ENCODE results near the gene DTYMK. TPM values are rescaled to one million over a fixed set of nuclear protein-coding genes. Genes with fewer than 3 reads are reported as not detected.

The DTYMK gene
- total RNA-seq, 1 donor from 2014 or later = 35.0 TPM

- H3K9me3 Mint-ChIP-seq = no peaks in the 10 kb centered on the region
- no peak overlapping the region for H3K4me3 Mint-ChIP-seq
- peaks cover 12% of the 10 kb centered on the region for H3K36me3 Mint-ChIP-seq
- H3K27ac Mint-ChIP-seq = no peak overlapping the region
- H3K4me1 Mint-ChIP-seq = peaks cover 11% of the 10 kb centered on the region
- no peak for TF ChIP-seq CTCF (IDR thresholded peaks at IDR 0.05; ENCODE audit: unreplicated experiment)
- no peak for DNase-seq (ENCODE audit: low spot score in 2 of 2, unreplicated experiment in 2 of 2)
- H3K27me3 Mint-ChIP-seq (ENCODE audit: low read depth) = no peaks in the 10 kb centered on the region
These were observed 45.0 kb downstream of the DTYMK start for GRCh38 chr2:241641631-241642030.

- Mint-ChIP-seq H3K36me3 (peaks cover 12% of the 10 kb centered on the region), H3K27me3 (ENCODE audit: low read depth) (no peaks in the 10 kb centered on the region), H3K27ac (peak overlapping the region; percentile 1), H3K4me1 (peaks cover 17% of the 10 kb centered on the region), H3K4me3 (no peak overlapping the region), H3K9me3 (no peaks in the 10 kb centered on the region)
- TF ChIP-seq CTCF (IDR thresholded peaks at IDR 0.05; ENCODE audit: unreplicated experiment) = no peak
- no peak for DNase-seq (ENCODE audit: low spot score in 2 of 2, unreplicated experiment in 2 of 2)
These were observed 46.3 kb downstream of the DTYMK start for GRCh38 chr2:241640165-241640795.

DNA sequence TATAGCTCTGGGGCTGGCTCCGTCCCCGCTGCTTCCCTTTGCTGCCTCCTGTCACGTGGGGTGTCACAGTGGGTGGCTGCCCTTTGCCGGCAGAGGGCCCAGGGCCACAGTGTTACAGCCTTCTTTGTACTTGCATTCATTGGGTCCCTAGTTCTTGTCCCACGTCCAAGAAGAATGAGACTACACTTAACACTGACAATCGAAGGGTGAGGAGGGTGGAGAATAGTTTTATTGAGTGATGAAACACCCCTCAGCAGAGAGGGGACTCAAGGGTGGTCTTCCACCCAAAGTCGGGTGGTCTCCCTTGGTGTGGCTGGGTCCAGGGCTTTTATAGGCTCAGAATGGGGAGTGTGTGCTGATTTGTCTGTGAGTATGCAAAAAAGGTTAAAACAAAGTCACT lies 47.2 kb downstream of the DTYMK start:
- Mint-ChIP-seq H3K9me3 (no peaks in the 10 kb centered on the region), H3K36me3 (peaks cover 10% of the 10 kb centered on the region), H3K27me3 (ENCODE audit: low read depth) (no peaks in the 10 kb centered on the region), H3K4me1 (peaks cover 23% of the 10 kb centered on the region), H3K4me3 (no peak overlapping the region), H3K27ac (no peak overlapping the region)
- DNase-seq (ENCODE audit: low spot score in 2 of 2, unreplicated experiment in 2 of 2) = no peak
- no peak for TF ChIP-seq CTCF (IDR thresholded peaks at IDR 0.05; ENCODE audit: unreplicated experiment)

DNA sequence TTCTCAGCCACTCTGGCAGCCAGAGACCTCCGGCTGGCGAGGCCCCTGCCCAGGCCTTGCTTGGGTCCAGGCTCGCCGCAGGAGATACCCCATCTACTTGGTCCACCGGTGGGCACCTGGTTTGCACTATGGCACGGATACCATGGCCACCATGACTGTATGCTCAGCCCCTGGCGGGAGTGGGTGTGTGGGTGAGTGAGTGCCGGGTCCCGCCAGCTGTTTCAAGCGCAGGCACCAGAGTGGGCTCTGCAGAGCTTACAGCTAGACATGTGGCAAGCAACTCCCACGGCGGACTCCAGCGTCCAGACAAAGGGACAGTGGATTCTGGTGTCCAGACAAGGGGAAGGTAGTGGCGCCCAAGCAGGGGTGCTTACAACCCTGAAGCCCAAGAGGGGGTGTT lies 47.7 kb downstream of the DTYMK start:
- Mint-ChIP-seq H3K4me1 (peaks cover 23% of the 10 kb centered on the region), H3K27me3 (ENCODE audit: low read depth) (no peaks in the 10 kb centered on the region), H3K9me3 (no peaks in the 10 kb centered on the region), H3K27ac (peak overlapping the region; percentile 96), H3K36me3 (peaks cover 12% of the 10 kb centered on the region), H3K4me3 (peak overlapping the region; percentile 91)
- no peak for TF ChIP-seq CTCF (IDR thresholded peaks at IDR 0.05; ENCODE audit: unreplicated experiment)
- DNase-seq (ENCODE audit: low spot score in 2 of 2, unreplicated experiment in 2 of 2) = no peak

DNA sequence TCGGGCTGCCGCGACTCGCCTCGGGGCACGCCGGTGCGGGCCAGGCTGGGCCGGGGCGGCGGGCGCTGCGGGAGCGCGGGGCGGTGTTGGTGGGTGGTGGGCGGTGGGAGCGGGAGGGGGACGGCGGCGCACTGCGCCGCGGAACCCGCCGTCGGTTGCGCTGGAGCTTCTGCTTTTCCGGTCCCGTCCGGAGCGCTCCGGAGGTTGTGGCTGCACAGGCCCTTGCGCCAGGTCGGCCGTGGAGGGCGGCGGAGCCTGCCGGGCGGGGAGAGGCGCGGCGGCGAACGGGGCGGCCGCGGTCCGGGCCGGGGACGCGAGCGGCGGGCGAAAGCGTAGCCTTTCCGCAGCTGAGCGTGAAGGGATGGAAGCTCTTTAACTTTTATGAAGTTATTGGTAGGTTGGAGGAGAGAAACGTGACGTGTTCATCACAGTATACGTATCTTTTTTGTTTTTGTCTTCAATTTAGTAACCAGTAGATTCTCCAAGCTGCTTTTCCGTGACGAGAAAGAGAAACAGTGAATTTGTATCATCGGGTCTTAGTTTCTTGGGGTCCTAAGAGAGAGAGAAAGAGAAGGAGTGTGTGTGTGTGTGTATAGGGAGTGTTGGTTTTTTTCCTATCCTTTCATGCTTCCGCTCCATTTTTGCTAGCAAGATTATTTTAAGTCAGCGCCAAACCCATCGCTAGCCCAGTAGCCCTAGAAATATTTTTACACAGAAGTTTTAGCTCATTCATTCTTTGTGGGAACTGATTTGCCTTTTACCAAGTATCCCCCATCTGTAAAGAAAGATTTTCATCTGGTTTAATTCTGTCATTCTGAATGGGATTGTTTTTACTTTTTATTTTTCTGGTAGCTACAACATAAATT lies 48.6 kb downstream of the DTYMK start:
- Mint-ChIP-seq H3K9me3 (no peaks in the 10 kb centered on the region), H3K27me3 (ENCODE audit: low read depth) (no peaks in the 10 kb centered on the region), H3K36me3 (peaks cover 13% of the 10 kb centered on the region), H3K27ac (peak overlapping the region; percentile 96), H3K4me1 (peaks cover 23% of the 10 kb centered on the region), H3K4me3 (peak overlapping the region; percentile 91)
- TF ChIP-seq CTCF (IDR thresholded peaks at IDR 0.05; ENCODE audit: unreplicated experiment) = no peak
- no peak for DNase-seq (ENCODE audit: low spot score in 2 of 2, unreplicated experiment in 2 of 2)
